ENCODE results near the gene USP33.

GRCh38 chr1:77664939-77665516, 94.6 kb downstream of the USP33 start:
- TF ChIP-seq CTCF (conservative IDR thresholded peaks at IDR 0.05 in 1 of 2, IDR thresholded peaks at IDR 0.05 in 1 of 2; ENCODE audit: extremely low read depth in 1 of 2, insufficient read depth in 1 of 2, low read depth in 1 of 2, low read length in 2 of 2) (no peak), EZH2 (IDR thresholded peaks at IDR 0.05; ENCODE audit: borderline replicate concordance, low read length) (no peak)

Measured in mammary epithelial cell (primary cell).